A673 (cell line): ENCODE results near the gene IQSEC2. TPM values are rescaled to one million over a fixed set of nuclear protein-coding genes. Genes with fewer than 3 reads are reported as not detected.

ENCODE experiments used
- BruUV-seq: library from RNA; stranded (reverse); fragments of 400-500 nt; replicated peaks from 2 replicates; lab custom pipeline; 2021; lab: Mats Ljungman, UMichigan
- CTCF ChIA-PET: fragments of 300-600 bp; sonication (Branson Sonifier 250); formaldehyde crosslinking; loops from one replicate; lab custom pipeline; 2022; ENCODE audit warnings: antibody characterized with exemption; lab: Charles Lee
- POLR2A ChIA-PET: fragments of 300-600 bp; sonication (Branson Sonifier 250); formaldehyde crosslinking; loops from one replicate; lab custom pipeline; 2022; ENCODE audit warnings: antibody characterized with exemption; ENCODE audit not compliant: low non-redundant PET; lab: Charles Lee
- DNase-seq: peaks from one replicate; pipeline ENCODE4 v3.0.0-alpha.2; 2015; ENCODE audit warnings: low spot score
- H3K27ac ChIP-seq: fragments of 200-600 bp; sonication (generic); 2 replicates; pipeline ENCODE4 v1.5.1; 2016; ENCODE audit warnings: mixed run types, low read depth, mild to moderate bottlenecking, mixed read lengths, antibody characterized with exemption, low read length; ENCODE audit not compliant: poor library complexity, severe bottlenecking
- H3K27me3 ChIP-seq: fragments of 200-600 bp; sonication (generic); replicated peaks from 2 replicates; pipeline ENCODE4 v1.6.1; 2017; ENCODE audit warnings: mixed run types, low read depth, mild to moderate bottlenecking, mixed read lengths, antibody characterized with exemption, low read length; ENCODE audit not compliant: insufficient read depth, poor library complexity
- H3K36me3 ChIP-seq: fragments of 200-600 bp; sonication (generic); 2 replicates; pipeline ENCODE4 v1.6.1; 2016; ENCODE audit warnings: mixed run types, mild to moderate bottlenecking, mixed read lengths, antibody characterized with exemption, low read length; ENCODE audit not compliant: insufficient read depth, poor library complexity, severe bottlenecking
- H3K4me1 ChIP-seq: fragments of 200-600 bp; sonication (generic); 2 replicates; pipeline ENCODE4 v1.6.1; 2017; ENCODE audit warnings: mixed run types, mild to moderate bottlenecking, mixed read lengths, antibody characterized with exemption, low read length; ENCODE audit not compliant: insufficient read depth, poor library complexity, severe bottlenecking
- H3K4me3 ChIP-seq: fragments of 200-600 bp; sonication (generic); 2 replicates; pipeline ENCODE4 v1.5.1; 2016; ENCODE audit warnings: low read depth, mixed run types, mild to moderate bottlenecking, mixed read lengths, low read length; ENCODE audit not compliant: poor library complexity, severe bottlenecking
- H3K9me3 ChIP-seq: fragments of 200-600 bp; sonication (generic); 2 replicates; pipeline ENCODE4 v1.6.1; 2016; ENCODE audit warnings: mixed run types, low read depth, mild to moderate bottlenecking, mixed read lengths, antibody characterized with exemption, low read length; ENCODE audit not compliant: poor library complexity, severe bottlenecking
- CTCF ChIP-seq: fragments of 300-800, 200-600 bp; sonication (generic); conservative IDR thresholded peaks from 2 replicates; pipeline ENCODE4 v1.5.1; 2017; ENCODE audit warnings: low read depth, mild to moderate bottlenecking, antibody characterized with exemption, low read length, moderate library complexity, mixed read lengths
- EZH2 ChIP-seq: fragments of 200-600 bp; sonication (generic); IDR thresholded peaks from 2 replicates; pipeline ENCODE4 v1.6.1; 2017; ENCODE audit warnings: borderline replicate concordance, low read depth, mild to moderate bottlenecking, mixed read lengths, antibody characterized with exemption, low read length; ENCODE audit not compliant: poor library complexity, severe bottlenecking
- intact Hi-C: fragments of 100-400 bp; cut with micrococcal nuclease; formaldehyde crosslinking; loops from one replicate; pipeline ENCODE4 v1.10.0; 2022; ENCODE audit not compliant: unreplicated experiment
- total RNA-seq: library from RNA; stranded (reverse); gene quantifications from 2 replicates; pipeline ENCODE4 v1.2.3, GENCODE V29; 2021

The IQSEC2 gene
- total RNA-seq, 1 experiment from 2014 or later = 8.1 TPM

- intact Hi-C loops = no loop called here
- Histone ChIP-seq H3K27me3 (no peaks in the 10 kb centered on the region), H3K9me3 (no peaks in the 10 kb centered on the region), H3K36me3 (no peaks in the 10 kb centered on the region), H3K27ac (no peak overlapping the region), H3K4me1 (peaks cover 4% of the 10 kb centered on the region), H3K4me3 (no peak overlapping the region)
- no TSS peak for BruUV-seq
- no peak for DNase-seq
- CTCF ChIA-PET = no interaction called here
- POLR2A ChIA-PET = no interaction called here
- TF ChIP-seq EZH2 (no peak), CTCF (no peak)
Measured at GRCh38 chrX:53268173-53268572, 13.2 kb downstream of the IQSEC2 start.

- ChIA-PET CTCF (no interaction called here), POLR2A (no interaction called here)
- no peak overlapping the region for H3K27ac ChIP-seq
- no peaks in the 10 kb centered on the region for H3K36me3 ChIP-seq
- no peak for DNase-seq
- peaks cover 4% of the 10 kb centered on the region for H3K4me1 ChIP-seq
- no peak overlapping the region for H3K4me3 ChIP-seq
- H3K9me3 ChIP-seq = no peaks in the 10 kb centered on the region
- BruUV-seq = no TSS peak
- intact Hi-C loops = no loop called here
- H3K27me3 ChIP-seq = peaks cover 4% of the 10 kb centered on the region
- TF ChIP-seq EZH2 (no peak), CTCF (no peak)
Measured at GRCh38 chrX:53266914-53267313, 14.5 kb downstream of the IQSEC2 start.

- Histone ChIP-seq H3K4me3 (no peak overlapping the region), H3K9me3 (no peaks in the 10 kb centered on the region), H3K27me3 (peaks cover 4% of the 10 kb centered on the region), H3K27ac (no peak overlapping the region), H3K4me1 (peaks cover 4% of the 10 kb centered on the region), H3K36me3 (no peaks in the 10 kb centered on the region)
- POLR2A ChIA-PET = interaction anchor here (0.6 kb wide), 1 partner anchor 293 kb away, joined by 3 read pairs; no protein-coding TSS in a partner anchor
- DNase-seq = no peak
- BruUV-seq = no TSS peak
- no peak for TF ChIP-seq CTCF
- TF ChIP-seq EZH2 = no peak
- intact Hi-C loops = no loop called here
- CTCF ChIA-PET = no interaction called here
Measured at GRCh38 chrX:53265771-53266574, 15.4 kb downstream of the IQSEC2 start.
